Measurements from ENCODE around the gene UBE2F.

DNA sequence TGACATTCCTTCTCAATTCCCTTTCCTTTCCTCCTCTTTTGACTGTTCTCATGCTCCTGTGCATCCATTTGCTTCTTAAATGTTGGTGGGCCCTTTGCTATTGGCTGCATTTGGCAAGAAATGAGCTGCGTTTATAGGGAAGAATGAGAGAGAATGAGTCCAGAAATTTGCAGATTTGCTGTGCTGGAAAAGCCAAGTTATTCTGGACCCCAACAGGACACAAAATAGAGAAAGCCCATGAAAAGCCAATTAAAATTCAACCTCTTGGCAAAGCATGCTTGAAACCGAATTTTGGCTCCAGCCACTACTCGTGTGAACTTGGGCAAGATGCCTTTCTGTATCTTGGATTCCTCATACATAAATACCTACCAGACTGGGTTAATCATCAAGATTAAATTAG is 92.7 kb downstream of the UBE2F start:
- TF ChIP-seq CTCF (conservative IDR thresholded peaks at IDR 0.05; ENCODE audit: low read depth, low read length), result no peak
- TF ChIP-seq EZH2 (IDR thresholded peaks at IDR 0.05; ENCODE audit: borderline replicate concordance, low read depth, low read length, poor library complexity, severe bottlenecking), result no peak

Data from A673 (cell line).